ENCODE measurements around the gene GABRD.

GABRD gene

DNA sequence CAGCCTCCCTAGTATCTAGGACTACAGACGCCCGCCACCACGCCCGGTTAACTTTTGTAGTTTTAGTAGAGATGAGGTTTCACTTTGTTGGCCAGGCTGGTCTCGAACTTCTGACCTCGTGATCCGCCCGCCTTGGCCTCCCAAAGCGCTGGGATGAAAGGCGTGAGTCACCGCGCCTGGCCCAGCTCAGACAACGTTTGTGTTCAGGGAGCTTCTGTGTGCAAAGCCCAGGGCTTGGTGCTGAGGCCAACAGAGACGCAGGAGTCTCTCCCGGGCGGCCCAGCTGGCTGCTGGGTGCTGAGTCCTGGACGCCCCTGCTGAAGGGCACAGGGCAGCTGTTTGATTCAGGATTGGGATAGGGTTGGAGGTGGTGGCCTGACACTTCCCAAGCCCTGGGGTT is 34.1 kb downstream of the GABRD start:
- Histone ChIP-seq H3K27ac (ENCODE audit: insufficient read depth in 1 of 2, low read depth in 1 of 2, low read length in 2 of 2, poor library complexity in 1 of 2, severe bottlenecking in 2 of 2) (no peak overlapping the region), H3K36me3 (ENCODE audit: control insufficient read depth in 4 of 4, insufficient read depth in 4 of 4, low read length in 3 of 4) (peaks cover 0 to 17% (median 6%) of the 10 kb centered on the region in 4 experiments), H3K9me3 (ENCODE audit: control extremely low read depth in 1 of 5, control insufficient read depth in 4 of 5, insufficient read depth in 2 of 5, low read depth in 1 of 5, low read length in 4 of 5) (no peaks in the 10 kb centered on the region), H3K4me3 (ENCODE audit: control insufficient read depth in 1 of 7, extremely low read depth in 1 of 7, insufficient read depth in 4 of 7, low read depth in 2 of 7, low read length in 6 of 7) (no peak overlapping the region), H3K27me3 (replicated peaks in 2 of 5; ENCODE audit: control insufficient read depth in 4 of 5, insufficient read depth in 5 of 5, low read length in 4 of 5) (peaks cover 0 to 15% (median 1%) of the 10 kb centered on the region in 5 experiments), H3K4me1 (ENCODE audit: control extremely low read depth in 1 of 4, control insufficient read depth in 4 of 4, insufficient read depth in 4 of 4, low read length in 3 of 4) (peaks cover 0 to 16% (median 7%) of the 10 kb centered on the region in 4 experiments)
- ChIA-PET POLR2A (no interaction called here), CTCF (interaction anchor here (1.0 to 1.4 kb wide), 3 partner anchors 8 to 87 kb away, joined by 3 to 6 read pairs (median 3); no protein-coding TSS in a partner anchor)
- DNase-seq = no peak
- WGBS (ENCODE audit: insufficient coverage) = 95% methylated on average over 9 of the region's 17 CpGs

DNA sequence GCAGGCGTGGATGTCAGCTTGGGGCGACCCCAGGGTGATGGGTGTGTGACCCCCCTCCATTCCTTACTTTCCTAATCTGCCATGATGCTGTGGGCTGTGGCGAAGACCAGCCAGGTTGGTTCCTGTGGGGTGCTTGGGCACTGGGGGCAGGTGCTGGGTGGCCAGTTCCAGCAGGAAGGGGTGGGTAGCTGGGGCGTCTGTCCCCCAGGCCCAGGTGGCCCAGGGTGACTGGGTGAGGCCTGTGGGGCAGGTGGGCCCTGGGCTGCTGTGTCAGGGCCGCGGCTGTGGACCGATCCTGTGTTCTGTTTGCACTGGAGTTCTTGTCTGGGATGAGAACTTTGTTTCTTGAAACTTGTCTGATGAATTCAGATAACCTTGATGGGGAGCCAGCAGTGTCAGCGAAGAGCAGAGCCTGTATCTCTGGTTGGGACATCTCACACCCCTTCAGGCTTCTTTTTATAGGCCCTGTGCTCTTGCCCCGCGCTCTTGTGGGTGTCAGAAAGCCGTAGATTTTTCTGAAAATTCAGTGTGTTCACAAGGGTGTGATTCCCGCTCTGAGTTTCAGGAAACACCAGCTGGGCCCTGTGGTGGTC is 34.7 kb downstream of the GABRD start:
- Histone ChIP-seq H3K9me3 (ENCODE audit: control extremely low read depth in 1 of 5, control insufficient read depth in 4 of 5, insufficient read depth in 2 of 5, low read depth in 1 of 5, low read length in 4 of 5) (no peaks in the 10 kb centered on the region), H3K4me3 (ENCODE audit: control insufficient read depth in 1 of 7, extremely low read depth in 1 of 7, insufficient read depth in 4 of 7, low read depth in 2 of 7, low read length in 6 of 7) (no peak overlapping the region), H3K27ac (ENCODE audit: insufficient read depth in 1 of 2, low read depth in 1 of 2, low read length in 2 of 2, poor library complexity in 1 of 2, severe bottlenecking in 2 of 2) (no peak overlapping the region), H3K4me1 (ENCODE audit: control extremely low read depth in 1 of 4, control insufficient read depth in 4 of 4, insufficient read depth in 4 of 4, low read length in 3 of 4) (peaks cover 0 to 16% (median 7%) of the 10 kb centered on the region in 4 experiments), H3K27me3 (replicated peaks in 2 of 5; ENCODE audit: control insufficient read depth in 4 of 5, insufficient read depth in 5 of 5, low read length in 4 of 5) (peaks cover 0 to 12% (median 1%) of the 10 kb centered on the region in 5 experiments), H3K36me3 (ENCODE audit: control insufficient read depth in 4 of 4, insufficient read depth in 4 of 4, low read length in 3 of 4) (peaks cover 0 to 17% (median 6%) of the 10 kb centered on the region in 4 experiments)
- POLR2A ChIA-PET = no interaction called here
- no peak for DNase-seq
- CTCF ChIA-PET = interaction anchor here (1.0 to 1.4 kb wide), 4 partner anchors 9 to 87 kb away, joined by 3 to 6 read pairs (median 4); no protein-coding TSS in a partner anchor
- 93% methylated on average over 12 of the region's 12 CpGs for WGBS (ENCODE audit: insufficient coverage)

DNA sequence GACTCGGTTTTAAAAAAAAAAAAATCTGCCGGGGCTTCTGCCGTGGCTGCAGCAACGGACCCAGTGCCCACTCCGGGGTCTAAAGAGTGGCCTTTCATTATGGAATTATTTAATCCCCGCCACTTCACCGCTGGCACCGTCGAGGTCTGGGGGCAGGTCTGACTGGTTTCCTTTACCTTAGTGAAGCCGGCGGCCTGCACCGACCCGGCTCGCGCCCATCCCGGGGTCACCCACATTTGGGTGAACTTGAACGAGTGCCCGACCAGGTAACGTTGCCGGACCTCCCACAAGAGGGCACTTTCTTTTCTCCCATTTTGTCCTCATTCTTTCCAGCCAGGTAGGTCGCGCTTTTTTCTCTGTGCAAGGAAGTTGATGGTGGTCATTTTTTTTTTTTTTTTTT is 35.4 kb downstream of the GABRD start:
- no peak for DNase-seq
- POLR2A ChIA-PET = no interaction called here
- H3K27ac ChIP-seq (ENCODE audit: insufficient read depth in 1 of 2, low read depth in 1 of 2, low read length in 2 of 2, poor library complexity in 1 of 2, severe bottlenecking in 2 of 2) = no peak overlapping the region
- peaks cover 0 to 6% (median 0%) of the 10 kb centered on the region in 5 experiments for H3K27me3 ChIP-seq (replicated peaks in 2 of 5; ENCODE audit: control insufficient read depth in 4 of 5, insufficient read depth in 5 of 5, low read length in 4 of 5)
- H3K4me3 ChIP-seq (ENCODE audit: control insufficient read depth in 1 of 7, extremely low read depth in 1 of 7, insufficient read depth in 4 of 7, low read depth in 2 of 7, low read length in 6 of 7) = no peak overlapping the region
- no peaks in the 10 kb centered on the region for H3K9me3 ChIP-seq (ENCODE audit: control extremely low read depth in 1 of 5, control insufficient read depth in 4 of 5, insufficient read depth in 2 of 5, low read depth in 1 of 5, low read length in 4 of 5)
- CTCF ChIA-PET = interaction anchor here (1.4 kb wide), 1 partner anchor 10 kb away, joined by 4 read pairs; no protein-coding TSS in a partner anchor
- peaks cover 0 to 21% (median 7%) of the 10 kb centered on the region in 4 experiments for H3K36me3 ChIP-seq (ENCODE audit: control insufficient read depth in 4 of 4, insufficient read depth in 4 of 4, low read length in 3 of 4)
- H3K4me1 ChIP-seq (ENCODE audit: control extremely low read depth in 1 of 4, control insufficient read depth in 4 of 4, insufficient read depth in 4 of 4, low read length in 3 of 4) = peaks cover 0 to 9% (median 3%) of the 10 kb centered on the region in 4 experiments
- 95% methylated on average over 16 of the region's 22 CpGs for whole genome bisulfite sequencing (ENCODE audit: insufficient coverage)

DNA sequence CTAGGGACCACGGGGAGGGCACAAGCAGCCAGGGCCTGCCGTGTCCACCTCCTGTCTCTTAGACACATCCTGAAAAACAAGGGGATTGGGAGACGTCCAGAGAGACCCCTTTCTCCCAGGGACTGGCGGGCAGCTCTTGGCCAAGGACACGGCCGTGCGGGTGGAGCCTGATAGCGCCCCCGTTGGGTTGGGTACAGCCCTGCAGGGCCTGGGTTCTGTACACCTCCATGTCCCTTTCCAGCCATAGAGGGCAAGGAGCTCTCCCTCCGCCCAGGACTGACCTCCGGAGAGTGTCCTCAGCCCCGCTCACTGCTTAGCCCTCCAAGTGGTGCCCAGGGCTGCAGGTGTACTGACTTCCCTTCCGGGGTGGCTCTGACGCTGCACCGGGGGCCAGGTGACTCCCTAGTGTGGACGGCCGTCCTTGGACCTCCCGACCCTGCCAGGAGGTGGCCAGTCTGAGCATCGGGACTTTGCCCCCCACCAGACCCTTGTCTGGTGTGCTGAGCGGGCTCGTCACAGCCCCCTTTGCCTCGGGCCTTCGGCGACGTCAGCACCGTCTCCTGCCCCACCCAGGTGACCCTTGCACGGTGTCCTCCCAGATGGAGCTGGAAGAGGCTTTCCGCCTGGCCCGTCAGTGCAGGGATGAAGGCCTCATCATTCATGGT is 36.9 kb downstream of the GABRD start:
- CTCF ChIA-PET = no interaction called here
- H3K4me1 ChIP-seq (ENCODE audit: control extremely low read depth in 1 of 4, control insufficient read depth in 4 of 4, insufficient read depth in 4 of 4, low read length in 3 of 4) = peaks cover 0 to 5% (median 0%) of the 10 kb centered on the region in 4 experiments
- POLR2A ChIA-PET = no interaction called here
- H3K36me3 ChIP-seq (ENCODE audit: control insufficient read depth in 4 of 4, insufficient read depth in 4 of 4, low read length in 3 of 4) = peaks cover 0 to 36% (median 8%) of the 10 kb centered on the region in 4 experiments
- DNase-seq = no peak
- 93% methylated on average over 24 of the region's 29 CpGs for WGBS (ENCODE audit: insufficient coverage)
- no peak overlapping the region for H3K27ac ChIP-seq (ENCODE audit: insufficient read depth in 1 of 2, low read depth in 1 of 2, low read length in 2 of 2, poor library complexity in 1 of 2, severe bottlenecking in 2 of 2)
- H3K27me3 ChIP-seq (replicated peaks in 2 of 5; ENCODE audit: control insufficient read depth in 4 of 5, insufficient read depth in 5 of 5, low read length in 4 of 5) = peaks cover 0 to 5% (median 0%) of the 10 kb centered on the region in 5 experiments
- no peak overlapping the region for H3K4me3 ChIP-seq (ENCODE audit: control insufficient read depth in 1 of 7, extremely low read depth in 1 of 7, insufficient read depth in 4 of 7, low read depth in 2 of 7, low read length in 6 of 7)
- H3K9me3 ChIP-seq (ENCODE audit: control extremely low read depth in 1 of 5, control insufficient read depth in 4 of 5, insufficient read depth in 2 of 5, low read depth in 1 of 5, low read length in 4 of 5) = no peaks in the 10 kb centered on the region

DNA sequence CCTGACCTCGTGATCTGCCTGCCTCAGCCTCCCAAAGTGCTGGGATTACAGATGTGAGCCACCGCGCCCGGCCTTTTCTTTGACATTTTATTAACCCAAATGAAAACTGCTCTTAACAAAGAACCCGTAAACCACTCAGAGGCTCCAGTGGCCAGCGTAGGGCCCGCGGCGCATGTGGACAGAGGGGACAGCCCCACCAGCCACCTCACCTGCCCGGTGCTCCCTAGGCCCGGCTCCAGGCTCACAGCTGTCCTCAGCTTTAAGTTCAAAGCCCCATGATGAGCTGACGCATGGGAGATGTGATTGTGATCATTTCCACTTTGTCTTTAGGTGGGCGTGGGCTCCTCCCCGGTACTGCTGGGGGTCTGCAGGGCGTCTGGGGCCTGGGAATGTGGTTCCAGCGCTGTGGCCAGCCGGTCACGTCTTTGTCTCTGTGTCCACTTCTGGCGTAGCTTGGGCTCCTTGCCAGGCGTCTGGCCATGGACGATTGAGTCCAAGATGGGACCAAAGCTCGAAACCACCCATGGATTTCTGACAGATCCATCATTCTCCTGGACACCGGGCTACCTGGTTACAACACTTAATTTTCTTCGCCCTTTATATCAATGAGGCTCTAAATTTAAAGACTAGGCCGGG is 37.9 kb downstream of the GABRD start:
- no peaks in the 10 kb centered on the region for H3K4me1 ChIP-seq (ENCODE audit: control extremely low read depth in 1 of 4, control insufficient read depth in 4 of 4, insufficient read depth in 4 of 4, low read length in 3 of 4)
- no peak overlapping the region for H3K27ac ChIP-seq (ENCODE audit: insufficient read depth in 1 of 2, low read depth in 1 of 2, low read length in 2 of 2, poor library complexity in 1 of 2, severe bottlenecking in 2 of 2)
- whole genome bisulfite sequencing (ENCODE audit: insufficient coverage) = 98% methylated on average over 20 of the region's 25 CpGs
- no peak for DNase-seq
- H3K36me3 ChIP-seq (ENCODE audit: control insufficient read depth in 4 of 4, insufficient read depth in 4 of 4, low read length in 3 of 4) = peaks cover 0 to 47% (median 8%) of the 10 kb centered on the region in 4 experiments
- no peak overlapping the region for H3K4me3 ChIP-seq (ENCODE audit: control insufficient read depth in 1 of 7, extremely low read depth in 1 of 7, insufficient read depth in 4 of 7, low read depth in 2 of 7, low read length in 6 of 7)
- H3K9me3 ChIP-seq (ENCODE audit: control extremely low read depth in 1 of 5, control insufficient read depth in 4 of 5, insufficient read depth in 2 of 5, low read depth in 1 of 5, low read length in 4 of 5) = no peaks in the 10 kb centered on the region
- peaks cover 0 to 2% (median 0%) of the 10 kb centered on the region in 5 experiments for H3K27me3 ChIP-seq (replicated peaks in 2 of 5; ENCODE audit: control insufficient read depth in 4 of 5, insufficient read depth in 5 of 5, low read length in 4 of 5)
- POLR2A ChIA-PET = no interaction called here
- CTCF ChIA-PET = interaction anchor here (1.1 kb wide), 1 partner anchor 12 kb away, joined by 5 read pairs; no protein-coding TSS in a partner anchor

DNA sequence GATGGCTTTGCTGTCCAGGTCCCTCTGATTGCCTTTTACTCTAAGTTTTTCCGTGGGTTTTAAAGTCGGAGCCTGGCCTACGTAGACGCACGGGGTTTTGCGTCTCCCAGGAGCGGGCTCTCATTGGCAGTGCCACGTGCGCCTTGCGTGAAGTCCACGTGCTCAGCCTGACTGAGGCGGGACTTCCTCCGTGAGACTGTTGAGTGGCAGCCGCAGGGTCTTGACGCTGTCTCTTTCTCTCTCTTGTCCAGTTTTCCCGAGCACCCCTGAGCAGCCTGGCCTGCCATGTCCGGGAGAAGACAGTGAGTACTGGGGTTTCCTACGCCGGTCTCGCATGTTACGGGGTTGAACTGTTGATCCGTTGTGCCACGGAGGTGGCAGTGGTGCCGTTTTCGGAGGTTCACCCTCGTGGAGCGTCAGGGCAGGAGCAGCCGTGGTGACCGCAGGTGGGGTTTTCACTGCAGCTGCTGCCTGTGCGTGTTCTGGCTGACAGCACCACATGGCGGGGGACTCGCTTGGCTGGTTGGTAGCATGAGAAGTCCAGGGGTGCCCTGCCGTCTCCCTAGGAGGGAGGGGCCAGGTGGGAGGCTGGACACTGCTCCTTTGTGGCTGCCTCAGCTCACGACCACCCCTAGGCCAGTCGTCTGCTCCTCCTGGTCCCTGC is 40.3 kb downstream of the GABRD start:
- WGBS (ENCODE audit: insufficient coverage) = 96% methylated on average over 34 of the region's 35 CpGs
- CTCF ChIA-PET = no interaction called here
- POLR2A ChIA-PET = no interaction called here
- no peaks in the 10 kb centered on the region for H3K27me3 ChIP-seq (replicated peaks in 2 of 5; ENCODE audit: control insufficient read depth in 4 of 5, insufficient read depth in 5 of 5, low read length in 4 of 5)
- no peak for DNase-seq
- peaks cover 0 to 2% (median 1%) of the 10 kb centered on the region in 5 experiments for H3K9me3 ChIP-seq (ENCODE audit: control extremely low read depth in 1 of 5, control insufficient read depth in 4 of 5, insufficient read depth in 2 of 5, low read depth in 1 of 5, low read length in 4 of 5)
- no peak overlapping the region for H3K27ac ChIP-seq (ENCODE audit: insufficient read depth in 1 of 2, low read depth in 1 of 2, low read length in 2 of 2, poor library complexity in 1 of 2, severe bottlenecking in 2 of 2)
- H3K4me3 ChIP-seq (ENCODE audit: control insufficient read depth in 1 of 7, extremely low read depth in 1 of 7, insufficient read depth in 4 of 7, low read depth in 2 of 7, low read length in 6 of 7) = no peak overlapping the region
- H3K4me1 ChIP-seq (ENCODE audit: control extremely low read depth in 1 of 4, control insufficient read depth in 4 of 4, insufficient read depth in 4 of 4, low read length in 3 of 4) = no peaks in the 10 kb centered on the region
- peaks cover 0 to 55% (median 11%) of the 10 kb centered on the region in 4 experiments for H3K36me3 ChIP-seq (ENCODE audit: control insufficient read depth in 4 of 4, insufficient read depth in 4 of 4, low read length in 3 of 4)
